GM21515 (cell line): ENCODE results near the gene ABCC10.
"Not testable (repeated sequence)": the region's sequence is repeated elsewhere in the genome, so short reads cannot be mapped to it uniquely, and the experiment has no call there.

ENCODE experiments used
- ATAC-seq: cut with Tn5 transposase; IDR thresholded peaks from one replicate; pipeline ENCODE4 v1.9.1; 2021; ENCODE audit not compliant: unreplicated experiment

The ABCC10 gene

GRCh38 chr6:43495409-43495941 lies 68.1 kb downstream of the ABCC10 start:
- no peak for ATAC-seq

DNA sequence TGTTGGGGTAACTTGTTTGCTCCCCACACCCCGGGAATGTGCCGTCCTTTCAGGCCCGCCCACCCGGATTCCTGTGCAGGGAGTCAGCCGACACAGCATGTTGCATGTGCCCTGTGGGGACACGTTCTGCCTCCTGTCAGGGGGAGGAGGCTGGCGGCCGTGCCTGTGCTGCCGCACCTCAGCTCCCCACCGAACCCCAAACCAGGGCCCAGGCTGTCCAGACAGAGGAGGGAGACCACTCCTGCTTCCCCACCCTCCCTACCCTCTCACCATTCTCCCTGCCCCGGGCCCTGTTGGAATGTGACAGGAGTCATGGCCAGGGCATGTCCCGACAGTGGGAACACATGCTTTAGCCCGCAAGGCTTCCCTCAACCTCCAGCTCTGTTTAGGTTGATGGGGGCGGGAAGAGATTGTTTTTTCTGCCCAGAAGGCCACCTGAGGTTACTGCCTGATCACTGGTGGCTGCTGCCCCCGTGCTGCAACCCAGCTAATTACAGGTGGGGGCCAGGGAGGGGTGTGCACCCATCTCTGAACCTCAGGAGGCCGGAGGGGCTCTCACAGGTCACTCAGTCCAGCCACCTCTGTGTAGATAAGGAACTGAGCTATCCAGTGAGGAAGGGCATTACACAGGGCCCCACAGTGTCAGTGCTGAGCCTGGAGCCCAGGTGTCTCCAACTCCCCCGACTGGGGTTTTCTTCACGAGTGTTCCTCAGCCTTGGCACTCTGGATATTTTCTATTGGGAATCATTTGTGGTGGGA lies 69.2 kb downstream of the ABCC10 start:
- no peak for ATAC-seq

GRCh38 chr6:43497129-43497396 lies 69.7 kb downstream of the ABCC10 start:
- ATAC-seq = no peak

- no peak for ATAC-seq
These were observed 70.3 kb downstream of the ABCC10 start for GRCh38 chr6:43497689-43498088.

- not testable (repeated sequence) for ATAC-seq
These were observed 71.0 kb downstream of the ABCC10 start for GRCh38 chr6:43498291-43498690.

DNA sequence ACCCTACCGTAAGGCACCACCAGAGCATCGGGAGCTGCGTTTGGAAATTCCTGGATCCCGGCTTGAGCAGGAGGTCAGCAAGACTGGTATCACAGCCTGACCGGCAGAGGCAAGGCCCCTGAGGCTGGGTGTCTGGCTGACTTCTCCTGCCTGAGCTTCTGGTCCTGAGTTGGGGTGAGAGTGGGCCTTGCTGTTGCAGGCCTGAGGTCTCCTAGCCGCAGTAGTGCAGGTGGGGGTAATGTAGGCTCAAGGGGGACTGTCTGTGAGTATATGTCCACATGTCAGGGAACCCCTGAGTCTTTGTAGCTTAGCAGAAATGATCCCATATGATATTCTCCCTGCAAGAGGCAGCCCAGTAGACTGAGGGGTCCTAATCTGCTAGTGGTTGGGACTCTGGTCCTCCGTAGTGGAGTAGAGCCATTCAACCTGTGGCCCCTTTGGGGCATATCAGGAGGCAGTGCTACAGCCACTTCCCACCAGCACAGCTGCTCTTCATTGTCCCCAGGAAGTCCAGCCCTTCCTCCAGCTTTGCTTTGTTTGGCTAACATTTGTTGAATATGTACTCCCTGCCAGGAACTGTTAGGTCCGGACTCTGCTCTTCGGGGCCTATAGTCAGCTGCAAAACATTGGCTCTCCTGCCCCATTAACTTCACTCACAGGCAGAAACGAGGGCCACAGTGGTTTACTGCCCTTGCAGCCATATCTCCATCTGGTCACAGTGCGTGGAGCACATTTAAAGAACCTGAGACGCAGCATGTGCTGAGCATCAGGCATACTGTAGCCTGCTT lies 71.9 kb downstream of the ABCC10 start:
- ATAC-seq = no peak
